IMR-90 (cell line): ENCODE data around the gene ABR. TPM values are rescaled to one million over a fixed set of nuclear protein-coding genes. Genes with fewer than 3 reads are reported as not detected.

Experiments used
- ATAC-seq: fragments of 200-7000 bp; cut with Tn5 transposase; 2 replicates; pipeline ENCODE4 v1.9.1; 2020; ENCODE audit warnings: low read depth, mild to moderate bottlenecking, moderate library complexity
- BruUV-seq: library from RNA; stranded (reverse); fragments of 400-500 nt; replicated peaks from 2 replicates; lab custom pipeline; 2021; lab: Mats Ljungman, UMichigan
- CTCF ChIA-PET: fragments of 300-600 bp; formaldehyde crosslinking; extraction: SDS; loops from one replicate; lab custom pipeline; 2021; ENCODE audit warnings: antibody characterized with exemption; lab: Yijun Ruan, JAX
- POLR2A ChIA-PET: fragments of 300-600 bp; sonication (Branson Sonifier 250); formaldehyde crosslinking; loops from one replicate; lab custom pipeline; 2022; ENCODE audit warnings: antibody characterized with exemption; ENCODE audit not compliant: unreplicated experiment; lab: Charles Lee
- DNase-seq: peaks from one replicate; pipeline ENCODE4 v3.0.0; 2013
- H2AFZ ChIP-seq: replicated peaks from 2 replicates; pipeline ENCODE3; 2013; ENCODE audit warnings: low read length, mild to moderate bottlenecking; ENCODE audit not compliant: poor library complexity
- H2AK5ac ChIP-seq: 2 replicates; pipeline ENCODE4 v1.6.1; 2013; ENCODE audit warnings: low read depth, low read length, inconsistent platforms
- H2AK9ac ChIP-seq: replicated peaks from 2 replicates; pipeline ENCODE3; 2013; ENCODE audit warnings: mild to moderate bottlenecking, low read depth, low read length, moderate library complexity; ENCODE audit not compliant: poor library complexity
- H2BK120ac ChIP-seq: 2 replicates; pipeline ENCODE4 v1.6.1; 2013; ENCODE audit warnings: low read depth, low read length, inconsistent platforms
- H2BK15ac ChIP-seq: 3 replicates; pipeline ENCODE4 v1.6.1; 2013; ENCODE audit warnings: low read depth, low read length, inconsistent platforms
- H2BK20ac ChIP-seq: 2 replicates; pipeline ENCODE4 v1.6.1; 2013; ENCODE audit warnings: low read depth, mild to moderate bottlenecking, inconsistent platforms, low read length, moderate library complexity
- H2BK5ac ChIP-seq: 2 replicates; pipeline ENCODE4 v1.6.1; 2013; ENCODE audit warnings: mild to moderate bottlenecking, low read depth, low read length, inconsistent platforms; ENCODE audit not compliant: poor library complexity, severe bottlenecking
- H3K14ac ChIP-seq: replicated peaks from 2 replicates; pipeline ENCODE4 v1.6.1; 2013; ENCODE audit warnings: low read depth, low read length, inconsistent platforms
- H3K18ac ChIP-seq: 2 replicates; pipeline ENCODE4 v1.6.1; 2013; ENCODE audit warnings: low read depth, low read length, control low read depth
- H3K23ac ChIP-seq: 2 replicates; pipeline ENCODE4 v1.6.1; 2013; ENCODE audit warnings: low read depth, low read length, inconsistent platforms
- H3K27ac ChIP-seq: 2 replicates; pipeline ENCODE4 v1.5.1; 2013; ENCODE audit warnings: mild to moderate bottlenecking, control low read depth, low read length; ENCODE audit not compliant: insufficient read depth
- H3K27me3 ChIP-seq: 2 replicates; pipeline ENCODE4 v1.6.1; 2013; ENCODE audit warnings: low read length; ENCODE audit not compliant: control insufficient read depth, insufficient read depth
- H3K36me3 ChIP-seq: 2 replicates; pipeline ENCODE4 v1.6.1; 2013; ENCODE audit warnings: low read length, mixed read lengths; ENCODE audit not compliant: control insufficient read depth, insufficient read depth
- H3K4ac ChIP-seq: 2 replicates; pipeline ENCODE4 v1.6.1; 2013; ENCODE audit warnings: low read depth, low read length, inconsistent platforms
- H3K4me1 ChIP-seq: 2 replicates; pipeline ENCODE4 v1.6.1; 2013; ENCODE audit warnings: low read length, mixed read lengths; ENCODE audit not compliant: control insufficient read depth, insufficient read depth
- H3K4me2 ChIP-seq: 2 replicates; pipeline ENCODE4 v1.6.1; 2013; ENCODE audit warnings: low read depth, mild to moderate bottlenecking, control low read depth, low read length, moderate library complexity
- H3K4me3 ChIP-seq: 2 replicates; pipeline ENCODE4 v1.5.1; 2013; ENCODE audit warnings: low read depth, mild to moderate bottlenecking, control low read depth, low read length, moderate library complexity; ENCODE audit not compliant: insufficient read depth
- H3K56ac ChIP-seq: 2 replicates; pipeline ENCODE4 v1.6.1; 2013; ENCODE audit warnings: low read length, inconsistent platforms; ENCODE audit not compliant: insufficient read depth; ENCODE audit errors: extremely low read depth
- H3K79me1 ChIP-seq, 2 experiments: 2 replicates each; pipeline ENCODE4 v1.6.1; 2013; ENCODE audit warnings: low read length in 2 of 2, inconsistent platforms in 1 of 2, low read depth in 1 of 2
- H3K9ac ChIP-seq: 2 replicates; pipeline ENCODE4 v1.6.1; 2013; ENCODE audit warnings: low read depth, low read length, control low read depth
- H3K9me1 ChIP-seq: 2 replicates; pipeline ENCODE4 v1.6.1; 2013; ENCODE audit warnings: low read length, inconsistent platforms; ENCODE audit not compliant: insufficient read depth
- H3K9me3 ChIP-seq: 2 replicates; pipeline ENCODE4 v1.6.1; 2013; ENCODE audit warnings: low read length; ENCODE audit not compliant: control insufficient read depth, insufficient read depth
- H4K20me1 ChIP-seq: 2 replicates; pipeline ENCODE4 v1.6.1; 2013; ENCODE audit warnings: low read length, inconsistent platforms; ENCODE audit not compliant: insufficient read depth
- H4K5ac ChIP-seq: 2 replicates; pipeline ENCODE4 v1.6.1; 2013; ENCODE audit warnings: mild to moderate bottlenecking, low read depth, low read length, control low read depth
- H4K8ac ChIP-seq, 2 experiments: 2 replicates each; pipeline ENCODE4 v1.6.1; 2013; ENCODE audit warnings: low read depth in 2 of 2, low read length in 2 of 2, control low read depth in 1 of 2, inconsistent platforms in 1 of 2
- H4K91ac ChIP-seq: 2 replicates; pipeline ENCODE4 v1.6.1; 2013; ENCODE audit warnings: low read depth, low read length, inconsistent platforms; ENCODE audit not compliant: insufficient read depth
- FOS ChIP-seq: fragments of 150-350 bp; IDR thresholded peaks from 2 replicates; pipeline ENCODE4 v1.6.1; 2016; ENCODE audit warnings: low read depth, low read length
- MAFK ChIP-seq: IDR thresholded peaks from 2 replicates; pipeline ENCODE4 v1.6.1; 2012; ENCODE audit warnings: low read depth, low read length, improper control_type of control experiment
- RAD21 ChIP-seq: IDR thresholded peaks from 2 replicates; pipeline ENCODE4 v1.6.1; 2012; ENCODE audit warnings: low read length, improper control_type of control experiment
- RFX5 ChIP-seq: IDR thresholded peaks from 2 replicates; pipeline ENCODE4 v1.8.0; 2012; ENCODE audit warnings: low read depth, mild to moderate bottlenecking, low read length, moderate library complexity
- WGBS, 2 experiments: methylation state at CpG; one replicate each; pipeline versions ENCODE4 v1.1.5 to v1.1.7; 2013; ENCODE audit warnings: missing lambda C conversion rate in 2 of 2; ENCODE audit not compliant: insufficient read length in 1 of 2; ENCODE audit errors: extremely low coverage in 2 of 2; 5-methylcytosine and 5-hydroxymethylcytosine counted together
- dilution Hi-C: fragments of 300-500 bp; cut with HindIII; formaldehyde crosslinking; loops from one replicate; pipeline ENCODE4 v1.14.3; 2018; ENCODE audit warnings: low sequenced_read_pairs; ENCODE audit not compliant: unreplicated experiment
- in situ Hi-C: fragments of 300-500 bp; cut with MboI; formaldehyde crosslinking; loops from 3 replicates; pipeline ENCODE4 v1.14.3; 2019; ENCODE audit warnings: low sequenced_read_pairs, inconsistent platforms, mixed read lengths
- intact Hi-C: fragments of 100-400 bp; cut with micrococcal nuclease; formaldehyde crosslinking; loops from 2 replicates; pipeline ENCODE4 v1.10.0; 2022
- polyA plus RNA-seq, 3 experiments: library from polyadenylated mRNA; depleted of rRNA; stranded (reverse); fragments of >200 nt; gene quantifications; 2 replicates each; pipeline ENCODE4 v1.2.3, GENCODE V29; 2012; ENCODE audit warnings: low replicate concordance in 1 of 3
- total RNA-seq: library from RNA; depleted of rRNA; stranded (reverse); fragments of >200 nt; gene quantifications from 2 replicates; pipeline ENCODE4 v1.2.3, GENCODE V29; 2012
- TF ChIP-seq, protein P1 (sequence below): fragments of 150-350 bp; IDR thresholded peaks from 2 replicates; pipeline ENCODE4 v1.6.1; 2017; ENCODE audit warnings: mild to moderate bottlenecking, antibody characterized with exemption, low read length, low read depth

The ABR gene
- total and polyA plus RNA-seq, 2 of the 4 experiments (the other 2 are of a cell fraction) = 28.3 to 79.7 TPM

DNA sequence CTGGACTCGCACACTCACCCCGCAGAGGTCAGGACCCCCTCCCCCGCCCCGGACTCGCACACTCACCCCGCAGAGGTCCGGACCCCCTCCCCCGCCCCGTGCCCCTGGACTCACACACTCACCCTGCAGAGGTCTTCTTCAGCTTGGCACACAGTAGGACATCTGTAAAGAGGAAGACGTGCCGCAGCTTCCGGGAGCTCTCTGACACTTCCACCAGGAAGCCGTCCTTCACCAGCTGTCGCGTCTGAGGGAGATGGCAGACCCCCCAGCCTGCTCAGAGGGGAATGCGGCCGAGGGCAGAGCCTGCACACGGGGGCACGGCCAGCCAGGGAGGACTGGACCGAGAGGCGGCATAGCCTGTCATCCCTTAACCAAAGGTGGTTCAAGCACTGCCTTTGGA, 109.9 kb downstream of the ABR start:
- no peaks in the 10 kb centered on the region for H3K4me1 ChIP-seq
- DNase-seq (no peak), ATAC-seq (no peak)
- H3K27ac ChIP-seq = no peak overlapping the region
- H2AFZ ChIP-seq = no peak overlapping the region
- CTCF ChIA-PET = no interaction called here
- no peak overlapping the region for H3K56ac ChIP-seq
- BruUV-seq = no TSS peak
- H4K8ac ChIP-seq = no peak overlapping the region
- POLR2A ChIA-PET = no interaction called here
- no peak overlapping the region for H2BK20ac ChIP-seq
- dilution Hi-C loops (no loop called here), in situ Hi-C loops (no loop called here), intact Hi-C loops (no loop called here)
- TF ChIP-seq RFX5 = no peak
- TF ChIP-seq RAD21 = no peak
- no peak for TF ChIP-seq FOS
- TF ChIP-seq, protein P1, sequence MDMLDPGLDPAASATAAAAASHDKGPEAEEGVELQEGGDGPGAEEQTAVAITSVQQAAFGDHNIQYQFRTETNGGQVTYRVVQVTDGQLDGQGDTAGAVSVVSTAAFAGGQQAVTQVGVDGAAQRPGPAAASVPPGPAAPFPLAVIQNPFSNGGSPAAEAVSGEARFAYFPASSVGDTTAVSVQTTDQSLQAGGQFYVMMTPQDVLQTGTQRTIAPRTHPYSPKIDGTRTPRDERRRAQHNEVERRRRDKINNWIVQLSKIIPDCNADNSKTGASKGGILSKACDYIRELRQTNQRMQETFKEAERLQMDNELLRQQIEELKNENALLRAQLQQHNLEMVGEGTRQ = no peak
- no peak for TF ChIP-seq MAFK
- H3K9me3 ChIP-seq = peaks cover 7% of the 10 kb centered on the region
- no peak overlapping the region for H4K91ac ChIP-seq
- no peaks in the 10 kb centered on the region; the same call in 1 of the 2 replicates for H3K9me1 ChIP-seq
- H3K36me3 ChIP-seq = peaks cover 59% of the 10 kb centered on the region
- H4K5ac ChIP-seq = no peak overlapping the region
- no peak overlapping the region for H3K4me2 ChIP-seq
- peaks cover 0 to under 1% of the 10 kb centered on the region in 2 experiments; a peak in 2 of 4 replicates for H3K79me1 ChIP-seq
- no peak overlapping the region for H2AK9ac ChIP-seq
- H2BK120ac ChIP-seq = no peak overlapping the region
- H2BK5ac ChIP-seq = no peak overlapping the region
- H3K4ac ChIP-seq = no peak overlapping the region
- no peak overlapping the region for H3K18ac ChIP-seq
- H2AK5ac ChIP-seq = no peak overlapping the region
- no peak overlapping the region for H3K23ac ChIP-seq
- no peak overlapping the region for H2BK15ac ChIP-seq
- WGBS, 2 experiments = 85% methylated on average over 6 of the region's 21 CpGs; no CpG with 5 or more reads in 1 of the 2 experiments
- H3K27me3 ChIP-seq = no peaks in the 10 kb centered on the region
- H3K14ac ChIP-seq = no peak overlapping the region
- H3K9ac ChIP-seq = no peak overlapping the region
- no peaks in the 10 kb centered on the region; the same call in none of the 2 replicates for H4K20me1 ChIP-seq
- no peak overlapping the region for H3K4me3 ChIP-seq
